OCI-LY3 (cell line): ENCODE data around the gene GAA.

Experiments
- H2AFZ ChIP-seq: fragments of 200-600, 300-600 bp; shearing (Covaris generic); 2 replicates; pipeline ENCODE4 v1.6.0; 2014; ENCODE audit warnings: antibody characterized with exemption, low read depth, low read length
- H3K27ac ChIP-seq: fragments of 200-600, 300-600 bp; sonication (generic); 2 replicates; pipeline ENCODE4 v1.5.1; 2014; ENCODE audit warnings: mild to moderate bottlenecking, low read length, moderate library complexity, mixed read lengths
- H3K27me3 ChIP-seq: fragments of 200-600, 300-600 bp; sonication (generic); 2 replicates; pipeline ENCODE4 v1.6.1; 2014; ENCODE audit warnings: low read depth, low read length, mixed read lengths
- H3K36me3 ChIP-seq: fragments of 200-600, 300-600 bp; sonication (generic); replicated peaks from 2 replicates; pipeline ENCODE3; 2014; ENCODE audit warnings: low read depth, low read length, mixed read lengths
- H3K4me1 ChIP-seq: fragments of 300-600, 200-600 bp; sonication (generic); 2 replicates; pipeline ENCODE4 v1.6.1; 2014; ENCODE audit warnings: low read length, mixed read lengths
- H3K4me2 ChIP-seq: fragments of 200-600, 300-600 bp; sonication (generic); 2 replicates; pipeline ENCODE4 v1.6.1; 2014; ENCODE audit warnings: low read length, mixed read lengths
- H3K4me3 ChIP-seq: fragments of 300-600, 200-600 bp; sonication (generic); 2 replicates; pipeline ENCODE4 v1.5.1; 2014; ENCODE audit warnings: antibody characterized with exemption, mild to moderate bottlenecking, low read length, moderate library complexity
- H3K79me2 ChIP-seq: fragments of 300-600, 200-600 bp; shearing (Covaris generic); 2 replicates; pipeline ENCODE4 v1.6.1; 2014; ENCODE audit warnings: mild to moderate bottlenecking, low read length, mixed read lengths
- H3K9ac ChIP-seq: fragments of 300-600, 200-600 bp; shearing (Covaris generic); 2 replicates; pipeline ENCODE4 v1.6.0; 2014; ENCODE audit warnings: mild to moderate bottlenecking, low read length, moderate library complexity
- H3K9me3 ChIP-seq: fragments of 200-600, 300-600 bp; shearing (Covaris generic); 2 replicates; pipeline ENCODE4 v1.6.1; 2014; ENCODE audit warnings: low read length, mixed read lengths; ENCODE audit not compliant: insufficient read depth
- H4K20me1 ChIP-seq: fragments of 200-600, 300-600 bp; sonication (generic); 2 replicates; pipeline ENCODE4 v1.6.1; 2016; ENCODE audit warnings: low read length, mixed read lengths; ENCODE audit not compliant: insufficient read depth
- CTCF ChIP-seq: fragments of 200-600, 300-600 bp; sonication (generic); IDR thresholded peaks from 2 replicates; pipeline ENCODE4 v1.5.1; 2014; ENCODE audit warnings: antibody characterized with exemption, low read length, low read depth
- EZH2phosphoT487 ChIP-seq: fragments of 200-600 bp; shearing (Covaris generic); IDR thresholded peaks from 2 replicates; pipeline ENCODE4 v1.6.1; 2018; ENCODE audit warnings: antibody characterized with exemption, mixed run types, low read depth

GAA gene

GRCh38 chr17:80064696-80065095 lies 36.7 kb upstream of the GAA start:
- no peaks in the 10 kb centered on the region for H3K4me1 ChIP-seq
- no peaks in the 10 kb centered on the region for H3K36me3 ChIP-seq
- H2AFZ ChIP-seq, result no peak overlapping the region
- H3K4me2 ChIP-seq, result no peak overlapping the region
- H3K27me3 ChIP-seq, result no peaks in the 10 kb centered on the region
- no peak for TF ChIP-seq CTCF
- TF ChIP-seq EZH2phosphoT487, result no peak
- no peaks in the 10 kb centered on the region for H4K20me1 ChIP-seq
- H3K4me3 ChIP-seq, result no peak overlapping the region
- H3K9me3 ChIP-seq, result no peaks in the 10 kb centered on the region
- H3K27ac ChIP-seq, result no peak overlapping the region
- no peaks in the 10 kb centered on the region for H3K79me2 ChIP-seq
- no peak overlapping the region for H3K9ac ChIP-seq

- TF ChIP-seq CTCF, result no peak
- no peak for TF ChIP-seq EZH2phosphoT487
- no peak overlapping the region for H3K4me2 ChIP-seq
- H3K9me3 ChIP-seq, result no peaks in the 10 kb centered on the region
- no peak overlapping the region for H3K9ac ChIP-seq
- H4K20me1 ChIP-seq, result no peaks in the 10 kb centered on the region
- H3K27me3 ChIP-seq, result no peaks in the 10 kb centered on the region
- no peaks in the 10 kb centered on the region for H3K4me1 ChIP-seq
- no peaks in the 10 kb centered on the region for H3K79me2 ChIP-seq
- no peaks in the 10 kb centered on the region for H3K36me3 ChIP-seq
- no peak overlapping the region for H3K4me3 ChIP-seq
- H2AFZ ChIP-seq, result no peak overlapping the region
- H3K27ac ChIP-seq, result no peak overlapping the region
These were observed 35.8 kb upstream of the GAA start for GRCh38 chr17:80065478-80066170.

- Histone ChIP-seq H4K20me1 (no peaks in the 10 kb centered on the region), H3K4me3 (no peak overlapping the region), H3K4me2 (no peak overlapping the region), H3K36me3 (no peaks in the 10 kb centered on the region), H3K9me3 (no peaks in the 10 kb centered on the region), H2AFZ (no peak overlapping the region), H3K27me3 (no peaks in the 10 kb centered on the region), H3K9ac (no peak overlapping the region), H3K79me2 (no peaks in the 10 kb centered on the region), H3K27ac (no peak overlapping the region), H3K4me1 (no peaks in the 10 kb centered on the region)
- no peak for TF ChIP-seq CTCF
- no peak for TF ChIP-seq EZH2phosphoT487
These were observed 33.9 kb upstream of the GAA start for GRCh38 chr17:80067393-80067986.

GRCh38 chr17:80068301-80069222 lies 32.8 kb upstream of the GAA start:
- Histone ChIP-seq H3K36me3 (no peaks in the 10 kb centered on the region), H3K4me1 (no peaks in the 10 kb centered on the region), H3K27ac (no peak overlapping the region), H3K27me3 (no peaks in the 10 kb centered on the region), H3K9me3 (no peaks in the 10 kb centered on the region), H3K9ac (no peak overlapping the region), H3K4me3 (no peak overlapping the region), H4K20me1 (no peaks in the 10 kb centered on the region), H3K4me2 (no peak overlapping the region), H3K79me2 (no peaks in the 10 kb centered on the region), H2AFZ (no peak overlapping the region)
- no peak for TF ChIP-seq EZH2phosphoT487
- TF ChIP-seq CTCF, result no peak
